ENCODE results near the gene EBP.

DNA sequence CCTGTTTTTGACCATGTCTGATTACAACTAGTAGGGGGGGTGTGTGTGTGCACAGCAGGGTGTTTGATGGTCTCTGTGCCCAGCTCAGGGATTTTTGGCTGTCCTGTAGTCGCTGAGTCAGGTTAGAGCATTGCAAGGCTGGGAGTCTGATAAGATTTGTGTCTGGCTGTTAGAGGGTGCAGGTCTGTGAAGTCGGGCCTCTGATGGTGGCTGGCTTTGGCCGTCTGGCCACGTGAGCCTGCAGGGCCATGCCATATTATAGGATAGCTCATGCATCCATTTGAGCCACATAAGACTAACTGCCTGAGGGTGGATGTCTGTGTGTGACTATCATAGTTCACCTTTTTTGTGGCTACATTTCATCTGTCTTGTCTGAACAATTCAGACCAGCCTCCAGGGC lies 7.9 kb upstream of the EBP start:
- TF ChIP-seq GATA2 (IDR thresholded peaks at IDR 0.05; ENCODE audit: low read depth, low read length) (no peak), GATA3 (IDR thresholded peaks at IDR 0.05; ENCODE audit: low read depth, low read length) (no peak)

All from SH-SY5Y (cell line).